BLaER1 (cell line): Measurements from ENCODE around the gene CDRT15L2.
"Not testable (repeated sequence)": the region's sequence is repeated elsewhere in the genome, so short reads cannot be mapped to it uniquely, and the experiment has no call there.

Source experiments
- H3K27ac ChIP-seq: shearing (Covaris generic); formaldehyde crosslinking; 2 replicates; pipeline ENCODE4 v1.8.1; 2022
- H3K27me3 ChIP-seq: shearing (Covaris generic); formaldehyde crosslinking; 2 replicates; pipeline ENCODE4 v1.8.1; 2022
- H3K36me3 ChIP-seq: shearing (Covaris generic); formaldehyde crosslinking; 2 replicates; pipeline ENCODE4 v1.8.1; 2022
- H3K4me1 ChIP-seq: shearing (Covaris generic); formaldehyde crosslinking; 2 replicates; pipeline ENCODE4 v1.8.1; 2022
- H3K4me2 ChIP-seq: shearing (Covaris generic); formaldehyde crosslinking; 2 replicates; pipeline ENCODE4 v1.8.1; 2022
- H3K4me3 ChIP-seq: shearing (Covaris generic); formaldehyde crosslinking; 2 replicates; pipeline ENCODE4 v1.8.1; 2022
- H3K9ac ChIP-seq: shearing (Covaris generic); formaldehyde crosslinking; 2 replicates; pipeline ENCODE4 v1.8.1; 2022
- H3K9me3 ChIP-seq: shearing (Covaris generic); formaldehyde crosslinking; 2 replicates; pipeline ENCODE4 v1.8.1; 2022
- H4K20me1 ChIP-seq: shearing (Covaris generic); formaldehyde crosslinking; 2 replicates; pipeline ENCODE4 v1.8.1; 2022

Gene CDRT15L2

DNA sequence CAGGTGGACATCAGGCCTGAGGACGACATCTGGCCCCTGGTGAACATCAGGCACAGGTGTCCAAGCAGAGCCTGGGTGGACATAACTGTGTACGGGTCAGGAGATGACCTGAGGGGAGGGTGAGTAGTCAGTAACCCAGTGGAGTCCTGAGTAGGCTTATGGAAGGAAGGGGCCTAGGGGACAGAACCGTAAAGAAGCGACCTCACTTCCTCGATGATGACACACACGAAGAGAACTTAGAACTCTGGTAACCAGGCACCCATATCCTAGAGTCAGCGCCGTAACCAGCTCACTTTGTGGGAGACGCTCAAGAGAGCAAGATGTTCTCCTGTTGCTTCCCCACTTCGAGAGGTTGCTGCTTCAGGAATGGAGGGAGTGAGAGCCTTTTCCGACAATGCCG lies at the start of gene CDRT15L2:
Gene CDRT15L2, plus strand, starts transcription at position 301 of the 400 bp plus-strand sequence. Its CDS starts 20 bp downstream, at position 321.
- not testable (repeated sequence) for H3K9ac ChIP-seq, H3K36me3 ChIP-seq, H3K4me2 ChIP-seq, H3K27me3 ChIP-seq, H3K9me3 ChIP-seq, H4K20me1 ChIP-seq, H3K27ac ChIP-seq, H3K4me3 ChIP-seq, H3K4me1 ChIP-seq

DNA sequence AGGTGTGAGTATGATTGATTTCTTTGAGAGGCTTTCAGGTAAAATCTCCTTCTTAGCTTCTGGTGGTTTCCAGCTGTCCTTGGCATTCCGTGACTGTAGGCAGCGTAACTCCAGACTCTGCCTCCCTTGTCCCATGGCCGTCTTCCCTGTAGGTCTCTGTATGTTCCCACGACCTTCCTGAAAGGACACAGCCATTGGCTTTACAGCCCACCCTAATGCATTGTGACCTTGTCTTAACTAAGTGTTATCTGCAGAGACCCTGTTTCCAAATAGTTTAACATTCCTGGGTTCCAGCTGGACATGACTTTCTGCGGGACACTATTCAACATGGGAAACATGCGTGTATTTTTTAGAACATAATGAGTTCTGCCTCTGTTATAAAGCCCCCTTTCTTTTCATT lies 49.4 kb upstream of the CDRT15L2 start:
- H3K9ac ChIP-seq, H3K27ac ChIP-seq, H3K27me3 ChIP-seq, H4K20me1 ChIP-seq, H3K4me1 ChIP-seq, H3K4me3 ChIP-seq, H3K36me3 ChIP-seq, H3K9me3 ChIP-seq, H3K4me2 ChIP-seq: not testable (repeated sequence)

DNA sequence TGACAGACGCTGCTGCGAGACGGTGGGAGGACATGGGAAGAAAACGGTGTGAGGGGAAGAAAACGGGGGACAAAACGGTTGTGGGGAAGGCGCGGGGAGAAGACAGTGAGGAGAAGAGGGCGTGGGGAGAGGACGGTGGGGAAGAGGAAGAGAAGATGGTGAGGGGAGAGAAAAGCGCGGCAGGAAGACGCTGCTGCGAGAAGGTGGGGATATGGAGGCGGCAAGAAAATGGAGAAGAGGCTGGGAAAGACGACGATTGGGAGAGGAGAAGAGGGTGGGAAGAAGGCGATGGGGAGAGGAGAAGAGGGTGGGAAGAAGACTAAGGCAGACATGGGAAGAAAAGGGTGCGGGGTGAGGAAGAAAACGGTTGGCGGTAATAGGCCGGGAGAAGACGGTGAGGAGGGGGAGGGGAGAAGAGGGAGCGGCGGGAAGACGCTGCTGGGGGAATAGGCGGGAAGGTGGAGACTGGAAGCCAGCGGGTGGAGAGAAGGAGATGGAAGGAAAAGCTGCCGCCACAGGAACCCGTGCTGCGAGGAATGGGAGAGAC lies 46.9 kb upstream of the CDRT15L2 start:
- H3K9ac ChIP-seq: not testable (repeated sequence)

DNA sequence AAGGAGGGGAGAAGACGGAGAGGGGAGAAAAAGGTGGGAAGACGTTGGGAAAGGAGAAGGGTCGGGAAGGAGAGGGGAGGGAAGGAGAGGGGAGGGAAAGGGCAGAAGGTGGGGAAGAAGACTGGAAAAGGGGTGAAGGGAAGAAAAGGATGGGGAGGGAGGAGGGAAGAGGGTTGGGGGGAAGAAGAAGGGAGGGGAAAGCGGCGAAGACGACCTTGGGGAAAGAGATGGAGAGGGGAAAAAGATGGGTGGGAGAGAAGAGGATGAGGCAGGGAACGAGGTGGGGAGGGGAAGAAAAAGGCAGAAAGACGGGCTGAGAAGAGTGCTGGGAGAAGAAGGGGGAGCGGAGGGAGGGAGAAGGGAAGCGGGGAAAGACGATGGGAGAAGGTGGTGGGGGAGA lies 46.3 kb upstream of the CDRT15L2 start:
- H3K27ac ChIP-seq, H3K36me3 ChIP-seq, H3K9me3 ChIP-seq, H3K27me3 ChIP-seq, H3K4me1 ChIP-seq, H4K20me1 ChIP-seq: not testable (repeated sequence)
- H3K4me2 ChIP-seq: peak overlapping the region; percentile 24; the same call in 1 of the 2 replicates
- H3K4me3 ChIP-seq: peak overlapping the region; percentile 60
- peak overlapping the region; percentile 41; the same call in 1 of the 2 replicates for H3K9ac ChIP-seq

More for the DNA sequence above, 46.9 kb upstream of the CDRT15L2 start:
- Histone ChIP-seq H3K4me3 (peak overlapping the region; percentile 60), H3K27ac (peak overlapping the region; percentile 35; the same call in 1 of the 2 replicates)
- not testable (repeated sequence) for H3K4me1 ChIP-seq, H3K4me2 ChIP-seq, H3K27me3 ChIP-seq, H3K36me3 ChIP-seq, H3K9me3 ChIP-seq, H4K20me1 ChIP-seq

DNA sequence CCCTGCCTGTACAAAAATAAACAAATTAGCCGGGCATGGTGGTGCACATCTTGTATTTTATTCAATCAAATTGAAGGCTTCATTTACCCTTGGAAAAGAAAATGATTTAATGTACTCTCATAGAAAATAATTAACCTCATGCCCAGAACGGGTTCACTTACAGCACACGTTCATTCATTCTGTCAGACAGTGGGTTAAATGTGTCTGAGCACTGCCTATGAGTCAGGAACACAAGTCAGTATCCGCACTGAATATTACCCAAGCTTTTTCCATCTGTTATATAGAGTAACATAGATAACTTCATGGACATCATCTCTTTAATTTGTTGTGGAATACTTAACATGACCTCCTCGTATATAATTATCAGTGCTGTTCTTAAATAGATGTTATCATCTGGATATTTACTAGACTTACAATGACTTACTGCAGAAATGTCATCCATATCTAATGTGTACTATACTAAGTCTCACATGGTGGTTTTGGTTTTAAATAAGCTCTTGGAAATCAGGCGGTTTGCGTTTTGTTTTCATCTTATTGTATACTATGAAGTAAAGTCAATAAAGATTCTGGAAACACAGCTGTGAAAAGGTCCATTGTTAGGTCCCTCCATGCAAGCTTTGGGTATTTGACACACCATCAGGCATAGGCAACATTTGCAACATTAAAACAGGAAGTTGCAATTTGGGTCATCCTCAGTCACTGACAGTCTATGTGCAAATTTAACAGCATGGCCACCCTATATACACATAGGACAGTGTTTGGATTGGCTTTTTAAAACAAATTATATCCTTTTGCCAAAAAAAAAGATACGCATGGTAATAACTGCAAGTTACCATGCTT lies 44.6 kb upstream of the CDRT15L2 start:
- not testable (repeated sequence) for H3K9ac ChIP-seq, H3K9me3 ChIP-seq, H3K36me3 ChIP-seq, H3K4me3 ChIP-seq, H3K27me3 ChIP-seq, H4K20me1 ChIP-seq, H3K4me1 ChIP-seq, H3K4me2 ChIP-seq, H3K27ac ChIP-seq

DNA sequence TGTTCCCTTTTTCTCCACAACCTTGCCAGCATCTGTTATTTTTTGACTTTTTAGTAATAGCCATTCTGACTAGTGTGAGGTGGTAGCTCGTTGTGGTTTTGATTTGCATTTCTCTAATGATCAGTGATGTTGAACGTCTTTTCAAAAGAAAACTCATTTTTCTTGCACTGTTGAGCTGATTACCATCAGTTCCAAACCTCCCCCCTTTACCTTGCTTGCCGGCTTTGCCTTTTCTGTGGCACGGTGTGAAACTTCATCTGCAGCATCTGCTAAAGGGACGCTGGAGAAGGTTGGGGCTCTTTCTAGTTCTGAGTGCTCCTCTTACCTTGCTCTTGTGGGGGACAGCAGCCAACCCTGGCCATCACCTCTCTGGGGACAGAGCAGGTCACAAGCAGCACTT lies 39.1 kb upstream of the CDRT15L2 start:
- H4K20me1 ChIP-seq, H3K9me3 ChIP-seq, H3K4me1 ChIP-seq, H3K36me3 ChIP-seq, H3K9ac ChIP-seq, H3K27ac ChIP-seq, H3K4me3 ChIP-seq, H3K27me3 ChIP-seq, H3K4me2 ChIP-seq: not testable (repeated sequence)

DNA sequence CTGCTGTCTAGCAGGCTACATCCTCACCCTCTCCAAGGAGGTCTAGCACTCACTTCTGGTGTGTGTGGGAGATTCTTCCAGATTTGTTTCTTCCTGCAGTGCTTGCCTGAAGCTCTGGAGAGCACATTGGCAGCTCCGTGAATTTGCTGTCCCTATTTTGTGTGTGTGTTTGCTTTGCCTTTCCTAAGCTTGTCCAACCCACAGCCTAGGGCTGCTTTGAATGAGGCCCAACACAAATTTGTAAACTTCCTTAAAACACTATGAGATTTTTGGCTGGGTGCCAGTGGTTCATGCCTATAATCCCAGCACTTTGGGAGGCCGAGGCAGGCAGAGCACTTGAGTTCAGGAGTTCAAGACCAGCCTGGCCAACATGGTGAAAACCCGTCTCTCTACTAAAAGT lies 38.7 kb upstream of the CDRT15L2 start:
- H3K9me3 ChIP-seq, H4K20me1 ChIP-seq, H3K4me3 ChIP-seq, H3K4me2 ChIP-seq, H3K27me3 ChIP-seq, H3K4me1 ChIP-seq, H3K27ac ChIP-seq, H3K36me3 ChIP-seq, H3K9ac ChIP-seq: not testable (repeated sequence)

DNA sequence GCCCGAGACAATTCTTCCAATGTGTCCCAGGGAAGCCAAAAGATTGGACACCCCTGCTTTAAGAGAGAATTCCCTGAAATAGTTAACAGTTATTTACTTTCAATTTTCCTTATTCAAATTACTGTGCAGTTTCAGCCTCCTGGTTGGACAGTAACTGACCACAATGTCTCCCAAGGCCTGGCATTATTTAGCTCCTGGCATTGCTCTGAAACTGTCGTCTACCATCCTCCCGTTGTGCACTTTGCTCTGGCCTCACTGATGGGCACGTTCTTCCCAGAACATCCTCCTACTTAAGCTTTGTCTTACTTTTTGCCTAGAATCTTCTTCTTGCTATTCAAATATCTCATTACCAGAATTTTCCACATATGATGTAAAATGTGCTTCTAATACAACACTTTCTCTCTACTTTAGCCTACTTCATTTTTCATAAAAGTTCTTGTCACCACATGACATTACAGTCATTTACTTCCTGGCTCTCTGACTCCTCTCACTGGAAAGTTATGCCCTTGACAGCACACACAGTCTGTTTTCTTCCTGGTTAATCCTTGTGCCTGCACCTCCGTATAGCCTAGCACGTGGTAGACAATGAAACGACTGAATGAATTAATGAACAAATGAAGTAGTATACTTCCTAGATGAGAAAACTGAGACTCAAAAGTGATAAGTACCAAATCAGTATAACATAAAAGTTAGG lies 37.5 kb upstream of the CDRT15L2 start:
- H3K27me3 ChIP-seq, H3K4me1 ChIP-seq, H3K4me3 ChIP-seq, H4K20me1 ChIP-seq, H3K4me2 ChIP-seq, H3K9me3 ChIP-seq, H3K27ac ChIP-seq, H3K36me3 ChIP-seq, H3K9ac ChIP-seq: not testable (repeated sequence)

DNA sequence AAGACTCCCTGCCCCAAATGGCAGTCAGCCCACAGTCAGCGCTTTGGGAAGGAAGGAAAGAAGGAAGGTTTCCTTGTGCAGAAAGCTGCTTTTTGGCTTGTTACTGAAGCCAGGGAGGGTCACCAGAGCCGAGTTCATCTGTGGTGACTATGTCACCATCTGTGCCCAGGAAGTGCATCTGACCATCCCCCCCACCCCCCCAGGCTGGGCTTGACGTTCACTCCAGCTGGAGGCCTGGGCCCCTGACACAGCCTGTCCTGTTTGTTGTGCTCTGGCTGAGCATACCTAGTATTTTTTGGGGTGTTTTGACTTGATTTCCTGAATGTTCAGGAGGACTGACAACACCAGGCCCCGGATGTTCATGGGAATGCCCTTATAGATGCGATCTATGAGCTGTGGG lies 31.6 kb upstream of the CDRT15L2 start:
- H3K27ac ChIP-seq, H3K4me3 ChIP-seq, H3K4me2 ChIP-seq, H3K9me3 ChIP-seq, H3K36me3 ChIP-seq, H4K20me1 ChIP-seq, H3K9ac ChIP-seq, H3K4me1 ChIP-seq, H3K27me3 ChIP-seq: not testable (repeated sequence)

DNA sequence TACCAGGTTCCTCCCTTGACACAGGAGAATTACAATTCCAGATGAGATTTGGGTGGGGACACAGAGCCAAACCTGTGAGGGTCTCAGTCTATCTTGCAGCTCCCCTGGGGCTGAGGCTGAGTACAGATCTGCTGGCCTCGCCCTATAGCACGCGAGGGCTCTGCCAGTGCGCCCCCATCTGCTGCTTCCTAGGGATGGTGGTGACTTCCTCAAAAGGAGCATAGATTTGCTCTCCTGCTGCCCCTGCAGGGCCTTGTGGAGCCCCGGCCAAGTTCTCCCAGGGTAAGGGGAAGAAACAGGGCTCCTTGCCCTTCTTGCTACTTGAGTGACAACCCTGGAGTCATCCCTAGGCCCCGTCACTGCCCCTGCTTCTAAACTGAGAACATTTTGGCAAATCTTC lies 26.6 kb upstream of the CDRT15L2 start:
- not testable (repeated sequence) for H3K4me2 ChIP-seq, H3K36me3 ChIP-seq, H3K9ac ChIP-seq, H3K27me3 ChIP-seq, H3K9me3 ChIP-seq, H3K4me3 ChIP-seq, H4K20me1 ChIP-seq, H3K4me1 ChIP-seq, H3K27ac ChIP-seq

DNA sequence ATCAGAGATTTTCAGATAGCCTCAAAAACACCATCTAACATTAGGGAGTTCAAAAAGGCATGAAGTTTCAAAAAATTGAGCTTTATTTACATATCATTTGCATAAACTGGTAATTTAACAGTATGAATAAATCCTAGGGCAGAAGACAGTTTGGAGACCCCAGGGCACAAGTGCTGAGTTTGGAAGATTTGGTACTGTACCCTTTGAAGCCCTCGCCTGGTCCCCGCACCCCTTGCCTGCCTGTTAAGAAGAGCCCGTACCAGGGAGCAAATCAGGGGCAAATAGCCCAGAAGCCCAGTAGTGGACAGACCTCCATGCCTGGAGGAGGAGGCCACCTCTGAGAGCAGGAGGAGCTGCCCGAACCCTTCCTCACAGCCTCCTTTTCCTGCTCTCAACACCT lies 24.8 kb upstream of the CDRT15L2 start:
- not testable (repeated sequence) for H4K20me1 ChIP-seq, H3K4me1 ChIP-seq, H3K4me3 ChIP-seq, H3K27ac ChIP-seq, H3K9ac ChIP-seq, H3K36me3 ChIP-seq, H3K9me3 ChIP-seq, H3K4me2 ChIP-seq, H3K27me3 ChIP-seq

DNA sequence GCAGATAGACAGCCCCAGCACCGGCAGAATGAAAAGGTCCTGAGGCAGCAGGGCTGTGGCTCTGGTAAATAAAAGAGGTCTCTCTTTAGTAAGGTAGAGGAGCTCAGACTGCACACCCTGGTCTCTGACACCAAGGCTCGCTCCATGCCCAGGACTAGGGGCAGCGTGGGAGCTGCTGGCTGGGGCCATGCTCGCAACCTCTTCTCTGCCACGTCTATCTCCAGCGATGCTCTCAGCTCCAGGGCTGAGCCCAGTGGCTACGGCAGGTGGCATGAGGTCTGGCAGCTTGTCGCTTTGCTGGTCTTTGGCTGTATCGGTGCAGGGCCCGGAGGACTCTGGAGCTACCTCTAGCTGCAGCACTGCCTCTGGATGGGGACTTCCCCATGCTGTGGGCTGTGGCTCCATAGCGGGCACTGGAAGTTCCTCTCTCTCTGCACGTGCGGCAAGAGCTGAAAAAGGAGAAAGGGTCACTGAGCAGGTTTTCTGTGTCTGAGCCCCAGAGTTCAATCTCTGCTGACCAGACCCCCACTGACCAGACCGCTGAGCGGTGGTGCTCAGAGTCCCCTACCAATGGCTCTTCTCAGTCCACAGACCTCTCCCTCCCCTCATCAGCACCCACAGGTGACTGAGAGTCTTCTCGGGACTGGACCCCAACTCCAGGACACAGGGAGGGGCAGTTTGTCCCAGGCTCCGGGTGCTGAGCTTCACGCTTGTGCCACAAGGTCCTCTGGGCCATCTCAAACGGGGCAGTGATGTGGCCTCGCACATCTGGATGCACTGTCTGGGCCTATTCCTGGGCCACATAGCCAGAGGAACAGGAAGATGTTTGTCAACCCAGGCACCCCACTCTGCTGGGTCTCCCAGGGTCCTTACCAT lies 24.2 kb upstream of the CDRT15L2 start:
- not testable (repeated sequence) for H4K20me1 ChIP-seq, H3K36me3 ChIP-seq, H3K9me3 ChIP-seq, H3K4me2 ChIP-seq, H3K27ac ChIP-seq, H3K4me3 ChIP-seq, H3K4me1 ChIP-seq, H3K27me3 ChIP-seq, H3K9ac ChIP-seq

DNA sequence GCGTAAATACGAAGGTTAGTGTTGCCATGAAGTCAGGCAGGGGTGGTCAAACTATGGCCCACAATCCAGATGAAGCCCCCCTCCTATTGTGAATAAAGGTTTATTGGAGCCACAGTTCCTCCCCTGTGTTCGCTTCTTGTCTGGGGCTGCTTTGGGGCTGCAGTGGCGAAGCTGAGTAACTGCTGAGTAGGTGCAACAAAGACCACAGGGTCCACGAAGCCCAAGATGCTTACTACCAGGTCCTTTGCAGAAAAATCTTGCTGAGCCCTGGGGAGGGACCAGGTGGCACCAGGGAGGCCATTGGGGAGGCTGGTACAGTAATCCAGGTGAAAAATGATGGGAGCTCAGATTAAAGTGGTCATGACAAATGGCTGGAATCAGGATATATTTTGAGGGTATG lies 21.4 kb upstream of the CDRT15L2 start:
- H3K9me3 ChIP-seq, H3K9ac ChIP-seq, H3K4me2 ChIP-seq, H3K4me1 ChIP-seq, H4K20me1 ChIP-seq, H3K27ac ChIP-seq, H3K36me3 ChIP-seq, H3K4me3 ChIP-seq, H3K27me3 ChIP-seq: not testable (repeated sequence)

DNA sequence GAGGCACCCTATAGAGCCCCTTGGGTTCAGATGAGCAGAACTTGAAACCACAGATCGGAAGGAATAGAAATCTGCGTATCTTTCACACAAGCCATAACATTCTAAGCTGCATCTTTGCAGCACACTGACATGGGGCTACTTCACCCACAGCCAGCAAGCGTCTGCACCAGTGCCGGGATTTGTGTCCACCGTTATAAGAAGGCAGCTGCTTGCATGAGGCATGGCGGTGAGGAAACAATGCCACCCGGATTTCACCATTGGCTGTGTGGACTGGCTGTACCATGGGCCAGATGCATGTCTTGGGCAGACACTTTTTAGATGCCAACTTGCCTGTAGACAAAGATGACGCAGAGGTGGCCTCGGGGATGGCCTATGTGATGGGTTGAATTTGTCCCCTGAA lies 20.5 kb upstream of the CDRT15L2 start:
- not testable (repeated sequence) for H3K27ac ChIP-seq, H3K9me3 ChIP-seq, H3K4me2 ChIP-seq, H3K27me3 ChIP-seq, H3K9ac ChIP-seq, H4K20me1 ChIP-seq, H3K36me3 ChIP-seq, H3K4me1 ChIP-seq, H3K4me3 ChIP-seq
